Peyer's patch (tissue), 4 donors: ENCODE data around the gene ABCA9. TPM values are rescaled to one million over a fixed set of nuclear protein-coding genes. Genes with fewer than 3 reads are reported as not detected.

Experiments
- DNase-seq, 3 donors: peaks; one replicate each; pipeline ENCODE4 v3.0.0-alpha.2; 2017 to 2019
- H3K27ac ChIP-seq, 4 donors: fragments of 200-600 bp; sonication (generic); one replicate each; pipeline ENCODE4 v1.5.1; 2016 to 2019
- H3K27me3 ChIP-seq, 2 donors: fragments of 200-600 bp; sonication (generic); one replicate each; pipeline ENCODE4 v1.5.1; 2019
- H3K36me3 ChIP-seq, 3 donors: fragments of 200-600 bp; sonication (generic); one replicate each; pipeline ENCODE4 v1.5.1; 2016 to 2019
- H3K4me1 ChIP-seq, 4 donors: fragments of 200-600 bp; sonication (generic); one replicate each; pipeline ENCODE4 v1.5.1; 2016 to 2019
- H3K4me3 ChIP-seq, 4 donors: fragments of 200-600 bp; sonication (generic); 1 replicate in 3 of 4; 2 replicates in 1 of 4; pipeline ENCODE4 v1.5.1; 2016 to 2019; ENCODE audit warnings: mild to moderate bottlenecking in 1 of 4
- H3K9me3 ChIP-seq, 4 donors: fragments of 200-600 bp; sonication (generic); one replicate each; pipeline ENCODE4 v1.5.1; 2016 to 2019; ENCODE audit warnings: mild to moderate bottlenecking in 1 of 4
- POLR2A ChIP-seq, 2 donors: fragments of 450-650 bp; IDR thresholded peaks; one replicate each; pipeline ENCODE4 v1.5.1; 2017; ENCODE audit warnings: antibody characterized with exemption in 2 of 2, mild to moderate bottlenecking in 2 of 2, moderate library complexity in 2 of 2
- total RNA-seq, 4 donors: library from RNA; depleted of rRNA; stranded (reverse); fragments of >200 nt; gene quantifications; one replicate each; pipeline ENCODE4 v1.1.0, GENCODE V29; 2016
- TF ChIP-seq, protein P1 (sequence below), 6 experiments: fragments of 450-650 bp in 4 of 6; fragments of 200-600 bp in 2 of 6; sonication (generic) in 1 of 6; IDR thresholded peaks; one replicate each; pipeline ENCODE4 v1.5.1; 2017 to 2019; ENCODE audit warnings: antibody characterized with exemption in 6 of 6, mild to moderate bottlenecking in 3 of 6, moderate library complexity in 1 of 6

Gene ABCA9
- total RNA-seq, 4 donors from 2014 or later, result 8.6 to 35.9 (median 20.6) TPM

GRCh38 chr17:69057280-69057679, 3.4 kb downstream of the ABCA9 start:
- Histone ChIP-seq H3K27me3 (no peaks in the 10 kb centered on the region), H3K27ac (no peak overlapping the region), H3K9me3 (no peaks in the 10 kb centered on the region), H3K4me1 (no peaks in the 10 kb centered on the region), H3K36me3 (no peaks in the 10 kb centered on the region), H3K4me3 (no peak overlapping the region)
- TF ChIP-seq, protein P1, sequence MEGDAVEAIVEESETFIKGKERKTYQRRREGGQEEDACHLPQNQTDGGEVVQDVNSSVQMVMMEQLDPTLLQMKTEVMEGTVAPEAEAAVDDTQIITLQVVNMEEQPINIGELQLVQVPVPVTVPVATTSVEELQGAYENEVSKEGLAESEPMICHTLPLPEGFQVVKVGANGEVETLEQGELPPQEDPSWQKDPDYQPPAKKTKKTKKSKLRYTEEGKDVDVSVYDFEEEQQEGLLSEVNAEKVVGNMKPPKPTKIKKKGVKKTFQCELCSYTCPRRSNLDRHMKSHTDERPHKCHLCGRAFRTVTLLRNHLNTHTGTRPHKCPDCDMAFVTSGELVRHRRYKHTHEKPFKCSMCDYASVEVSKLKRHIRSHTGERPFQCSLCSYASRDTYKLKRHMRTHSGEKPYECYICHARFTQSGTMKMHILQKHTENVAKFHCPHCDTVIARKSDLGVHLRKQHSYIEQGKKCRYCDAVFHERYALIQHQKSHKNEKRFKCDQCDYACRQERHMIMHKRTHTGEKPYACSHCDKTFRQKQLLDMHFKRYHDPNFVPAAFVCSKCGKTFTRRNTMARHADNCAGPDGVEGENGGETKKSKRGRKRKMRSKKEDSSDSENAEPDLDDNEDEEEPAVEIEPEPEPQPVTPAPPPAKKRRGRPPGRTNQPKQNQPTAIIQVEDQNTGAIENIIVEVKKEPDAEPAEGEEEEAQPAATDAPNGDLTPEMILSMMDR (IDR thresholded peaks at IDR 0.05), result no peak
- no peak for TF ChIP-seq POLR2A (IDR thresholded peaks at IDR 0.05)
- no peak for DNase-seq

GRCh38 chr17:69056179-69056823, 4.4 kb downstream of the ABCA9 start:
- no peak overlapping the region for H3K4me3 ChIP-seq
- H3K27ac ChIP-seq, result no peak overlapping the region
- no peaks in the 10 kb centered on the region for H3K36me3 ChIP-seq
- DNase-seq, result no peak
- H3K4me1 ChIP-seq, result no peaks in the 10 kb centered on the region
- TF ChIP-seq, protein P1 (IDR thresholded peaks at IDR 0.05), result no peak
- TF ChIP-seq POLR2A (IDR thresholded peaks at IDR 0.05), result no peak
- no peaks in the 10 kb centered on the region for H3K27me3 ChIP-seq
- H3K9me3 ChIP-seq, result no peaks in the 10 kb centered on the region

GRCh38 chr17:69055334-69055733, 5.4 kb downstream of the ABCA9 start:
- no peak for TF ChIP-seq POLR2A (IDR thresholded peaks at IDR 0.05)
- TF ChIP-seq, protein P1 (IDR thresholded peaks at IDR 0.05), result no peak
- H3K36me3 ChIP-seq, result no peaks in the 10 kb centered on the region
- H3K4me1 ChIP-seq, result no peaks in the 10 kb centered on the region
- no peaks in the 10 kb centered on the region for H3K27me3 ChIP-seq
- H3K27ac ChIP-seq, result no peak overlapping the region
- H3K4me3 ChIP-seq, result no peak overlapping the region
- H3K9me3 ChIP-seq, result no peaks in the 10 kb centered on the region
- DNase-seq, result no peak

- Histone ChIP-seq H3K4me3 (no peak overlapping the region), H3K27ac (no peak overlapping the region), H3K27me3 (no peaks in the 10 kb centered on the region), H3K36me3 (no peaks in the 10 kb centered on the region), H3K9me3 (no peaks in the 10 kb centered on the region), H3K4me1 (peaks cover 0 to 6% (median 2%) of the 10 kb centered on the region in 4 donors)
- no peak for DNase-seq
- no peak for TF ChIP-seq POLR2A (IDR thresholded peaks at IDR 0.05)
- TF ChIP-seq, protein P1 (IDR thresholded peaks at IDR 0.05), result no peak
Measured at GRCh38 chr17:69050999-69051775, 9.5 kb downstream of the ABCA9 start.

- no peaks in the 10 kb centered on the region for H3K36me3 ChIP-seq
- no peaks in the 10 kb centered on the region for H3K9me3 ChIP-seq
- TF ChIP-seq, protein P1 (IDR thresholded peaks at IDR 0.05), result no peak
- no peak for TF ChIP-seq POLR2A (IDR thresholded peaks at IDR 0.05)
- no peaks in the 10 kb centered on the region for H3K27me3 ChIP-seq
- H3K4me1 ChIP-seq, result peaks cover 0 to 6% (median 2%) of the 10 kb centered on the region in 4 donors
- H3K4me3 ChIP-seq, result no peak overlapping the region
- no peak for DNase-seq
- no peak overlapping the region for H3K27ac ChIP-seq
Measured at GRCh38 chr17:69048634-69049033, 12.1 kb downstream of the ABCA9 start.
